HepG2 (cell line): ENCODE results near the gene DIAPH3. TPM values are rescaled to one million over a fixed set of nuclear protein-coding genes. Genes with fewer than 3 reads are reported as not detected.

Experiments used
- ATAC-seq: fragments of 200-7000 bp; cut with Tn5 transposase; 3 replicates; pipeline ENCODE4 v1.9.1; 2020; ENCODE audit warnings: mild to moderate bottlenecking, moderate library complexity
- BruUV-seq: library from RNA; stranded (reverse); fragments of 400-500 nt; replicated peaks from 2 replicates; lab custom pipeline; 2021; lab: Mats Ljungman, UMichigan
- CTCF ChIA-PET: fragments of 300-600 bp; formaldehyde crosslinking; extraction: SDS; loops from one replicate; lab custom pipeline; 2021; ENCODE audit warnings: low total read pairs, inconsistent platforms, low intra/inter-chr PET ratio; lab: Yijun Ruan, JAX
- POLR2A ChIA-PET: fragments of 350-600 bp; sonication (Branson Sonifier 250); formaldehyde crosslinking; loops from one replicate; lab custom pipeline; 2020; ENCODE audit warnings: antibody characterized with exemption, inconsistent platforms; lab: Yijun Ruan, JAX
- DNase-seq: peaks from one replicate; pipeline ENCODE4 v3.0.0-alpha.2; 2015; ENCODE audit warnings: low spot score
- FAIRE-seq: peaks from 3 replicates; lab custom pipeline; 2011; peaks lifted over from hg19 to GRCh38; lab: Jason Lieb, UNC
- H2AFZ ChIP-seq: one replicate; pipeline ENCODE4 v1.6.1; 2011; ENCODE audit warnings: low read length, inconsistent platforms
- H3K27ac ChIP-seq: fragments of 300-600 bp; 3 replicates; pipeline ENCODE4 v1.8.0; 2011; ENCODE audit warnings: mixed run types, mild to moderate bottlenecking, mixed read lengths, low read length, inconsistent platforms; ENCODE audit not compliant: insufficient read depth; ENCODE audit errors: extremely low read length
- H3K27me3 ChIP-seq, 2 experiments: fragments of 200-600 bp in 1 of 2; 2 replicates in 1 of 2; 3 replicates in 1 of 2; pipeline versions ENCODE4 v1.6.0 to v1.8.0; 2011; ENCODE audit warnings: low read length in 2 of 2, mild to moderate bottlenecking in 2 of 2, moderate library complexity in 2 of 2, inconsistent platforms in 1 of 2; ENCODE audit not compliant: insufficient read depth in 2 of 2, control insufficient read depth in 1 of 2
- H3K36me3 ChIP-seq, 2 experiments: fragments of 200-600 bp in 1 of 2; replicated peaks in 1 of 2; 2 replicates in 1 of 2; 3 replicates in 1 of 2; pipeline versions ENCODE4 v1.5.1 to v1.8.0; 2011; ENCODE audit warnings: low read length in 2 of 2, inconsistent platforms in 1 of 2; ENCODE audit not compliant: insufficient read depth in 2 of 2, control insufficient read depth in 1 of 2
- H3K4me1 ChIP-seq: 2 replicates; pipeline ENCODE4 v1.5.1; 2012; ENCODE audit warnings: low read length, inconsistent platforms; ENCODE audit not compliant: insufficient read depth
- H3K4me2 ChIP-seq: 2 replicates; pipeline ENCODE4 v1.6.0; 2011; ENCODE audit warnings: low read depth, low read length, inconsistent platforms
- H3K4me3 ChIP-seq, 3 experiments: fragments of 200-600 bp in 1 of 3; sonication (generic), shearing (Covaris generic) in 1 of 3; replicated peaks in 1 of 3; 2 replicates each; pipeline ENCODE4 v1.5.1; 2011 to 2016; ENCODE audit warnings: low read length in 3 of 3, inconsistent platforms in 2 of 3, low read depth in 2 of 3, mild to moderate bottlenecking in 2 of 3, control low read depth in 1 of 3, mixed read lengths in 1 of 3; ENCODE audit not compliant: insufficient read depth in 1 of 3
- H3K79me2 ChIP-seq: one replicate; pipeline ENCODE4 v1.6.1; 2011; ENCODE audit warnings: low read length, inconsistent platforms; ENCODE audit not compliant: insufficient read depth
- H3K9ac ChIP-seq: 2 replicates; pipeline ENCODE4 v1.6.0; 2011; ENCODE audit warnings: mild to moderate bottlenecking, low read depth, low read length, inconsistent platforms; ENCODE audit not compliant: insufficient read depth
- H3K9me3 ChIP-seq: 2 replicates; pipeline ENCODE4 v1.5.1; 2012; ENCODE audit warnings: mild to moderate bottlenecking, low read length
- H4K20me1 ChIP-seq: 2 replicates; pipeline ENCODE4 v1.6.0; 2011; ENCODE audit warnings: inconsistent platforms, mild to moderate bottlenecking, low read length, moderate library complexity; ENCODE audit not compliant: insufficient read depth
- NFRKB ChIP-seq: fragments of 450-650 bp; IDR thresholded peaks from 2 replicates; pipeline ENCODE4 v1.6.1; 2017
- RCOR2 ChIP-seq: IDR thresholded peaks from 2 replicates; pipeline ENCODE4 v1.6.1; 2016; ENCODE audit warnings: missing biosample characterization, missing genetic modification reagents
- SALL1 ChIP-seq: sonication (generic); formaldehyde crosslinking; IDR thresholded peaks from 2 replicates; pipeline ENCODE4 v1.8.0; 2022; ENCODE audit warnings: mild to moderate bottlenecking, missing genetic modification reagents
- SP4 ChIP-seq: sonication (generic); formaldehyde crosslinking; IDR thresholded peaks from 2 replicates; pipeline ENCODE4 v1.8.1; 2023; ENCODE audit warnings: mild to moderate bottlenecking, missing genetic modification reagents
- TEF ChIP-seq: sonication (generic); formaldehyde crosslinking; IDR thresholded peaks from 2 replicates; pipeline ENCODE4 v1.5.0; 2020; ENCODE audit warnings: missing genetic modification reagents
- TFE3 ChIP-seq: IDR thresholded peaks from 2 replicates; pipeline ENCODE4 v1.6.1; 2016
- THYN1 ChIP-seq: sonication (generic); formaldehyde crosslinking; IDR thresholded peaks from 2 replicates; pipeline ENCODE4 v1.8.1; 2023; ENCODE audit warnings: low read depth, mild to moderate bottlenecking, moderate library complexity, missing genetic modification reagents, borderline replicate concordance
- ZNF296 ChIP-seq: sonication (generic); formaldehyde crosslinking; conservative IDR thresholded peaks from 2 replicates; pipeline ENCODE4 v1.5.0; 2020; ENCODE audit warnings: mild to moderate bottlenecking, missing genetic modification reagents
- WGBS: methylation state at CpG from one replicate; pipeline ENCODE4 v1.1.6; 2017; ENCODE audit warnings: low lambda C conversion rate; 5-methylcytosine and 5-hydroxymethylcytosine counted together
- in situ Hi-C: cut with HindIII; loops from 2 replicates; pipeline ENCODE4 v1.10.0; 2017; ENCODE audit warnings: low pct_unique_long_range_greater_than_20kb; ENCODE audit not compliant: extremely low pct_ligation_motif_present
- intact Hi-C: fragments of 100-400 bp; cut with micrococcal nuclease; formaldehyde crosslinking; loops from one replicate; pipeline ENCODE4 v1.10.0; 2022; ENCODE audit not compliant: unreplicated experiment
- polyA plus RNA-seq, 8 experiments: library from polyadenylated mRNA; depleted of rRNA in 3 of 8; stranded (reverse) in 7 of 8; unstranded in 1 of 8; fragments of >200 nt; fragmentation: Illumina TruSeq in 4 of 8; extraction: Trizol in 4 of 8; gene quantifications; 2 replicates each; pipeline versions ENCODE4 v1.2.1 to v1.2.3, GENCODE V29; 2011 to 2016; ENCODE audit warnings: low read depth in 4 of 8, missing spikeins in 1 of 8, mixed read lengths in 1 of 8; ENCODE audit not compliant: insufficient read depth in 1 of 8
- total RNA-seq, 5 experiments: library from RNA; depleted of rRNA; stranded (reverse); fragments of >200 nt; fragmentation: Illumina TruSeq; extraction: Trizol; gene quantifications; 2 replicates each; pipeline ENCODE4 v1.2.3, GENCODE V29; 2016; ENCODE audit warnings: low read depth in 1 of 5

The DIAPH3 gene
- total and polyA plus RNA-seq, 2 of the 13 experiments (the other 11 are each of a cell fraction or from before 2014, with no cell fraction given), result 4.0 to 9.3 TPM

GRCh38 chr13:59861676-59862075, 302.1 kb downstream of the DIAPH3 start:
- no peaks in the 10 kb centered on the region for H3K79me2 ChIP-seq
- no peak overlapping the region for H3K9ac ChIP-seq
- no peaks in the 10 kb centered on the region for H4K20me1 ChIP-seq
- no peak overlapping the region for H2AFZ ChIP-seq
- ATAC-seq (no peak), DNase-seq (no peak), FAIRE-seq (no peak)
- H3K27me3 ChIP-seq, result no peaks in the 10 kb centered on the region
- CTCF ChIA-PET, result no interaction called here
- H3K4me1 ChIP-seq, result no peaks in the 10 kb centered on the region
- intact Hi-C loops, result no loop called here
- H3K27ac ChIP-seq, result no peak overlapping the region
- no TSS peak for BruUV-seq
- in situ Hi-C loops, result no loop called here
- POLR2A ChIA-PET, result no interaction called here
- TF ChIP-seq SP4 (CRISPR knock-in tag) (no peak), RCOR2 (CRISPR knock-in tag) (no peak), TFE3 (CRISPR knock-in tag) (no peak), ZNF296 (no peak), THYN1 (CRISPR knock-in tag) (no peak), NFRKB (no peak), SALL1 (CRISPR knock-in tag) (no peak), TEF (CRISPR knock-in tag) (no peak)
- H3K9me3 ChIP-seq, result no peaks in the 10 kb centered on the region
- 95% methylated on average over 4 of the region's 4 CpGs for WGBS
- H3K4me3 ChIP-seq, result no peak overlapping the region
- H3K4me2 ChIP-seq, result no peak overlapping the region
- 0 out of 5 replicates have a peak, but pooled peaks cover 0 to 2% of the 10 kb centered on the region in 2 experiments for H3K36me3 ChIP-seq
